Measurements from ENCODE around the gene RRAGD. TPM values are rescaled to one million over a fixed set of nuclear protein-coding genes. Genes with fewer than 3 reads are reported as not detected.

RRAGD gene
- total RNA-seq, 1 donor from 2014 or later = 14.7 TPM

DNA sequence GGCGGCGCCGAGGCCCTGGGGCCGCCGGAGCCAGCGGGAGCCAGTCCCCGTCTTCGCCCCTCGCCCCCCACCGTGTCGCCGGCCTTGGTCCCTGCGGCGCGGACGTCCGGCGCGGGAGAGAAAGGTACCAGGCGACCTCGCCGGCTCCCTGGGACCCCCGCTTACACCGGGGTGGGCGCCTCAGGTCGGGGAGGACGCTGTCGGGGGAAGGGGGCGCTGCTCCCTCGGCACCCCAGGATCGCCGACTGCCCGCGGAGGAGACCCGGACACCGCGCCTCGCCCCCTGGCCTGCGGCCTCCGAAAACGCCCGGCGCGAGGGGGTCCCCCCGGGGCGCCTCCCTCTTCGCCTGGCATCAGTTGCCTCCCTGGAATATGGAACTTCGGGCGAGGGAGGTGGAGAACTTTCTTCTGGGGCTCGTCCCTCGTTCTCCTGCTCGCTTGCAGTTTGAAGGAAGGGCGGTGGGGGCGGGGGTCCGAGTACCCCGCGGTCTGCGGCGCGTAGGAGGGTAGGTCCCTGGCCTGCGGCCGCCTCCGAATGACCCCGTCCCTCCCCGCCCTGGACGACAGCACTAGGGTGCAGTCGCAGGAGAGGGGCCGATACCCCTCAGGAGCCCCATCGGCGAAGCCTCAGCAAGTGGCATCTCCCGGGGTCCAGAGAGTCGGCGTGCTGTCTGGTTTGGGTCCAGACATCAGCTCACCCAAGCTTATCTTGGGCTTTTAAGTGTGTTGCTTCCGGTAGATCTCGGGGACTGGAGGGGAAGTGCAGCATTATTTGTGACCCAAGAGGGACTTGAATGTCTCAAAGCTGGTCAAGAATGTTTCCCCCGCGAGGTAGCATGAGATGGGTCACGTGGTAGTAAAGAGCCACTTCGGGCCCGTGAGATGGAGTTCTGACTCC lies 21.4 kb upstream of the RRAGD start:
- no peaks in the 10 kb centered on the region for H3K36me3 Mint-ChIP-seq (ENCODE audit: unreplicated experiment)
- H3K4me1 Mint-ChIP-seq (ENCODE audit: low read depth, unreplicated experiment) = peaks cover 5% of the 10 kb centered on the region
- peak overlapping the region; percentile 82 for H3K4me3 Mint-ChIP-seq (ENCODE audit: unreplicated experiment)
- H3K27ac Mint-ChIP-seq (ENCODE audit: unreplicated experiment) = no peak overlapping the region
- peaks cover 1% of the 10 kb centered on the region for H3K27me3 Mint-ChIP-seq (ENCODE audit: unreplicated experiment)
- peak; percentile 35 for DNase-seq
- TF ChIP-seq, protein P1, sequence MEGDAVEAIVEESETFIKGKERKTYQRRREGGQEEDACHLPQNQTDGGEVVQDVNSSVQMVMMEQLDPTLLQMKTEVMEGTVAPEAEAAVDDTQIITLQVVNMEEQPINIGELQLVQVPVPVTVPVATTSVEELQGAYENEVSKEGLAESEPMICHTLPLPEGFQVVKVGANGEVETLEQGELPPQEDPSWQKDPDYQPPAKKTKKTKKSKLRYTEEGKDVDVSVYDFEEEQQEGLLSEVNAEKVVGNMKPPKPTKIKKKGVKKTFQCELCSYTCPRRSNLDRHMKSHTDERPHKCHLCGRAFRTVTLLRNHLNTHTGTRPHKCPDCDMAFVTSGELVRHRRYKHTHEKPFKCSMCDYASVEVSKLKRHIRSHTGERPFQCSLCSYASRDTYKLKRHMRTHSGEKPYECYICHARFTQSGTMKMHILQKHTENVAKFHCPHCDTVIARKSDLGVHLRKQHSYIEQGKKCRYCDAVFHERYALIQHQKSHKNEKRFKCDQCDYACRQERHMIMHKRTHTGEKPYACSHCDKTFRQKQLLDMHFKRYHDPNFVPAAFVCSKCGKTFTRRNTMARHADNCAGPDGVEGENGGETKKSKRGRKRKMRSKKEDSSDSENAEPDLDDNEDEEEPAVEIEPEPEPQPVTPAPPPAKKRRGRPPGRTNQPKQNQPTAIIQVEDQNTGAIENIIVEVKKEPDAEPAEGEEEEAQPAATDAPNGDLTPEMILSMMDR (IDR thresholded peaks at IDR 0.05; ENCODE audit: partially characterized antibody, unreplicated experiment) = no peak
- no peaks in the 10 kb centered on the region for H3K9me3 Mint-ChIP-seq (ENCODE audit: unreplicated experiment)

DNA sequence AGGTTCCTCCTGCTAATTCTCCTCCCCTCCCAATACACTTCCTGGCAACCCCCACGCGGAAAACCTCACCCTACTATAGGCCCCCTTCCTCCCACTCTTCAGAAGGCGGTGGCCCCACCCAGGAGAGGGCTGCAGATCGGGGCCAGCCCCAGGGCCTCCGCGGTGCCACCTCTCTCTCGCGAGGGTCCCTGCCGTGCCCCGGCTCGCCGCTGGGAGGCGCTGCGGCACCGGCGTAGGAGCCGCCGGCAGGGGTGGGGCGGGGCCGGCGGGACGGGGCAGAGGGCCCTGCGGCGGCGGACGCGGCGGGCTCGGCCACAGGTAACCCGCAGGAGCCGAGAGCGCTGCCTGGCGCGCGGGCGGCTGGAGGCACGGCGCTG lies 20.8 kb upstream of the RRAGD start, which contains the start of gene ANKRD6:
Gene ANKRD6 (plus strand): TSS at position 278 of the 377 bp plus-strand sequence. CDS start 133,825 bp downstream, outside the sequence.
- Mint-ChIP-seq H3K9me3 (ENCODE audit: unreplicated experiment) (no peaks in the 10 kb centered on the region), H3K4me1 (ENCODE audit: low read depth, unreplicated experiment) (peaks cover 5% of the 10 kb centered on the region), H3K27ac (ENCODE audit: unreplicated experiment) (no peak within 1 kb of the TSS), H3K36me3 (ENCODE audit: unreplicated experiment) (no peaks in the 10 kb centered on the region), H3K4me3 (ENCODE audit: unreplicated experiment) (peak within 1 kb of the TSS; percentile 82), H3K27me3 (ENCODE audit: unreplicated experiment) (no peaks in the 10 kb centered on the region)
- DNase-seq = peak; percentile 93
- TF ChIP-seq, protein P1 (IDR thresholded peaks at IDR 0.05; ENCODE audit: partially characterized antibody, unreplicated experiment) = peak; percentile 85

DNA sequence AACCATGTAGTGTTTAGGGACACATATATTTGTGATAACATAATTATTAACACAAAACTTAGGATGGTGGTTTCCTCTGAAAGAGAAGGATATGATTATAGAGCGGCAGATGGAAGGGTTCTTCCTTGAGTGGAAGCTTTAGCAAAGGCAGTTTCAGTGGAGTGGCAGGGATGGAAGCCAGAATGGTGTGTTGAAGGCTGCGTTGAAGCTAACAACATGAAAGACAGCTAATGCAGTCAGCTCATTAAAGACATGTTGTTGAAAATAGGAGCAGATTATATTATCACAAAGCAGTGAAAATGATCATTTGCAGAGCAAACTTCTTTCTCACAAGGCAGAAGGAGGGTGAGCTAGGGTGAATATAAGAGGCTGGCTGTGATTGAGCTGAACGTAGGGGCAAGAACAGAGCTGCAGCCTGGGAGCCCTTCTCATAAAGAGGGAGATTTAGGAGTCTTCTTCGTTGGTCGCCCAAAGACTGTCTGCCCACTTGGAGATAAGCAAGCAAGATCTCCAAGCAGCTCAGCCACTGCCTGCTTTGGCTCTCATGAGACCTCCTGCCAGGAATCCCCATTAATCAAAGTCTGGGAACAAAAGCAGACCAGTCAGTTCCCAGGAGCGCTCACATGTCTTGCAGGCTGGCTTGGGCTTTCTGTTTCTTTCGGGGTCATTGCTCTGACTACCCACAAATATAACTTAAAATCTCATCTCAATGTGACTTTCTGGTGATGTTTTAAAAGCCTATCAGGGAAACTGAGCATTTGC lies 18.3 kb upstream of the RRAGD start:
- Mint-ChIP-seq H3K27me3 (ENCODE audit: unreplicated experiment) (no peaks in the 10 kb centered on the region), H3K36me3 (ENCODE audit: unreplicated experiment) (no peaks in the 10 kb centered on the region), H3K4me1 (ENCODE audit: low read depth, unreplicated experiment) (peaks cover 5% of the 10 kb centered on the region), H3K9me3 (ENCODE audit: unreplicated experiment) (no peaks in the 10 kb centered on the region), H3K27ac (ENCODE audit: unreplicated experiment) (no peak overlapping the region), H3K4me3 (ENCODE audit: unreplicated experiment) (no peak overlapping the region)
- TF ChIP-seq, protein P1 (IDR thresholded peaks at IDR 0.05; ENCODE audit: partially characterized antibody, unreplicated experiment) = no peak
- DNase-seq = no peak

DNA sequence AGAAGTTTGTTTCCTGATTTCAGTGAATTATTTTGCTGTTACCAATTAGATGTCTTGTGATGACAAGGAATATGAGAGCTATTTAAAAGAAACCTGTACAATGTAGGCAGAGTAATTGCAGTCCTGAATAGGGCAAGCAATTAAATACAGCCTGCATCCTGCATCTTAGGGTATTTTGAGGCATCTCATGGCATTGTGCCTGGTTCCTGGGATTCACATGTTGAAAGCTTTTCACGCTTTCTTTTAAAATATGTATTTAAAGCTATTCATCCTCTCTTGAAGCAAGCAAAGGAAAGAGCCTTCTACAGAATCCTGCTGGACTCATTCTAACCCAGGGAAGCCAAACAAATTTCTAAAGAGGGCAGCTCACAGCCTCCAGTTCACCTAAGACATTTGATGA lies 4.7 kb upstream of the RRAGD start:
- peaks cover 4% of the 10 kb centered on the region for H3K27me3 Mint-ChIP-seq (ENCODE audit: unreplicated experiment)
- H3K4me1 Mint-ChIP-seq (ENCODE audit: low read depth, unreplicated experiment) = no peaks in the 10 kb centered on the region
- no peaks in the 10 kb centered on the region for H3K36me3 Mint-ChIP-seq (ENCODE audit: unreplicated experiment)
- DNase-seq = no peak
- TF ChIP-seq, protein P1 (IDR thresholded peaks at IDR 0.05; ENCODE audit: partially characterized antibody, unreplicated experiment) = no peak
- no peak overlapping the region for H3K27ac Mint-ChIP-seq (ENCODE audit: unreplicated experiment)
- no peaks in the 10 kb centered on the region for H3K9me3 Mint-ChIP-seq (ENCODE audit: unreplicated experiment)
- no peak overlapping the region for H3K4me3 Mint-ChIP-seq (ENCODE audit: unreplicated experiment)

Measured in glutamatergic neuron (in vitro differentiated cells).